ENCODE measurements around the gene NHLRC4.

Gene NHLRC4

GRCh38 chr16:617855-618254, 51.0 kb downstream of the NHLRC4 start:
- no peak for ATAC-seq
- no peak for TF ChIP-seq CSRNP3 (CRISPR knock-in tag; IDR thresholded peaks at IDR 0.05)
- TF ChIP-seq OSR1 (CRISPR knock-in tag; IDR thresholded peaks at IDR 0.05): no peak
- TF ChIP-seq PATZ1 (CRISPR knock-in tag; IDR thresholded peaks at IDR 0.05; ENCODE audit: borderline replicate concordance): no peak
- no peak for TF ChIP-seq ZC3H10 (CRISPR knock-in tag; IDR thresholded peaks at IDR 0.05)
- TF ChIP-seq ZFP30 (CRISPR knock-in tag; IDR thresholded peaks at IDR 0.05): no peak
- TF ChIP-seq ISL1 (CRISPR knock-in tag; IDR thresholded peaks at IDR 0.05): no peak

All from SK-N-SH treated with all-trans-retinoic acid at 6 μM for 48 hours (cell line).